BLaER1 treated with 17β-estradiol and CSF1 and Interleukin-3, amounts not matched to agents 10 nM and 100 nM (cell line): ENCODE data around the gene MBOAT7.

ENCODE experiments used
- H3K27ac ChIP-seq, 11 experiments: shearing (Covaris generic); formaldehyde crosslinking; 2 replicates each; pipeline ENCODE4 v1.8.1; 2022
- H3K27me3 ChIP-seq, 11 experiments: shearing (Covaris generic); formaldehyde crosslinking; 2 replicates each; pipeline ENCODE4 v1.8.1; 2022
- H3K36me3 ChIP-seq, 11 experiments: shearing (Covaris generic); formaldehyde crosslinking; 2 replicates each; pipeline ENCODE4 v1.8.1; 2022
- H3K4me1 ChIP-seq, 10 experiments: shearing (Covaris generic); formaldehyde crosslinking; 2 replicates each; pipeline ENCODE4 v1.8.1; 2022
- H3K4me2 ChIP-seq, 11 experiments: shearing (Covaris generic); formaldehyde crosslinking; 2 replicates each; pipeline ENCODE4 v1.8.1; 2022
- H3K4me3 ChIP-seq, 10 experiments: shearing (Covaris generic); formaldehyde crosslinking; 2 replicates each; pipeline ENCODE4 v1.8.1; 2022
- H3K9ac ChIP-seq, 11 experiments: shearing (Covaris generic); formaldehyde crosslinking; 2 replicates each; pipeline ENCODE4 v1.8.1; 2022
- H3K9me3 ChIP-seq, 11 experiments: shearing (Covaris generic); formaldehyde crosslinking; replicated peaks in 1 of 11; 2 replicates each; pipeline ENCODE4 v1.8.1; 2022
- H4K20me1 ChIP-seq, 11 experiments: shearing (Covaris generic); formaldehyde crosslinking; 2 replicates each; pipeline ENCODE4 v1.8.1; 2022
- Cebpa-rat ChIP-seq, 11 experiments: shearing (Covaris generic); IDR thresholded peaks; 2 replicates each; pipeline ENCODE4 v1.8.1; 2022

Gene MBOAT7

DNA sequence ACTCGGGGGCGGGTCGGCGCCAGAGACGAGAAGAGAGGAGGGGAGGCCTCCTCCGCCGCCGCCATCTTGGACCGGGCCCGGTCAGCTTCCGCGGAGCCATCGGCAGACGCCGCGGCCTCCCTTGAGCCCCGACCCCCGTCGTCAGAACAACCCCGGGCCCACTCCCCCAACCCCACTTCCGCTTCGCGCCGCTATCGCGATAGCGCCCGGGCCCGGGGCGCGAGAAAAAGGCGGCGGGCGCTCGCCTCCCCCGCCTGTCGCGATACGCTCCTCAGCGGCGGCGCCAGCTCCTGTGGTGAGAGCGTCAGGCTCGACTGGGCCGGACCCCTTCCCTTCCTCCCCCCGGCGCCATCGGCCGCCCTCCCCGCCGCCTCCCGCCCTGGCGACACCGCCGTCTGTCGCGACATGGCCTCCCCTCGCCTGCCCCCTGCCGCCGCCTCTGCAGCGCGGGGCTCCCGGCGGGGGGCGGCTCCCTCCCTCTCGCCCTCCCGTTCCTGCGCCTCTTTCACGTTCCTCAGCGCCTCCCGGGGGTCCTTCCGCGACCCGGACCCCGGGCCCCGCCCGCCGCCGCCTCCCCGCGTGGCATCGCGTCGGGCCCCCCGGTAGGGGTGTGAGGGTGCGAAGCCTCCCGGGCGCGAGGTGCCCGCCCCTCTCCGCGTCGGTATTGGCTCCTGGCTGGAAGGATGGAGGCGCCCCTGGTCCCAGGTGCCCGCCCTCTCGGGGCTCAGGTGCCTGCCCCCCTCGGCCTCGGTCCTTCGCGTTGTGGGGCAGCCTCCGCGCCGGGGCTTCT is 51.5 kb downstream of the MBOAT7 start, which contains the start of gene CNOT3:
TSS of gene CNOT3 (plus strand) at position 64 of the 790 bp plus-strand sequence. CDS start 5,217 bp downstream, outside the sequence.
- no peak for TF ChIP-seq Cebpa-rat (IDR thresholded peaks at IDR 0.05)
- H3K4me1 ChIP-seq: peaks cover 39 to 49% (median 45%) of the 10 kb centered on the region in 10 experiments
- H4K20me1 ChIP-seq: peaks cover 44 to 51% (median 46%) of the 10 kb centered on the region in 11 experiments
- peaks cover 24 to 48% (median 41%) of the 10 kb centered on the region in 11 experiments for H3K36me3 ChIP-seq
- no peaks in the 10 kb centered on the region for H3K9me3 ChIP-seq
- H3K4me3 ChIP-seq: peak within 1 kb of the TSS; percentile 83 to 96 (median 92)
- no peaks in the 10 kb centered on the region for H3K27me3 ChIP-seq
- H3K4me2 ChIP-seq: peak within 1 kb of the TSS; percentile 92 to 100 (median 98)
- H3K27ac ChIP-seq: peak within 1 kb of the TSS; percentile 97 to 100 (median 99)
- H3K9ac ChIP-seq: peak within 1 kb of the TSS; percentile 95 to 100 (median 99)

DNA sequence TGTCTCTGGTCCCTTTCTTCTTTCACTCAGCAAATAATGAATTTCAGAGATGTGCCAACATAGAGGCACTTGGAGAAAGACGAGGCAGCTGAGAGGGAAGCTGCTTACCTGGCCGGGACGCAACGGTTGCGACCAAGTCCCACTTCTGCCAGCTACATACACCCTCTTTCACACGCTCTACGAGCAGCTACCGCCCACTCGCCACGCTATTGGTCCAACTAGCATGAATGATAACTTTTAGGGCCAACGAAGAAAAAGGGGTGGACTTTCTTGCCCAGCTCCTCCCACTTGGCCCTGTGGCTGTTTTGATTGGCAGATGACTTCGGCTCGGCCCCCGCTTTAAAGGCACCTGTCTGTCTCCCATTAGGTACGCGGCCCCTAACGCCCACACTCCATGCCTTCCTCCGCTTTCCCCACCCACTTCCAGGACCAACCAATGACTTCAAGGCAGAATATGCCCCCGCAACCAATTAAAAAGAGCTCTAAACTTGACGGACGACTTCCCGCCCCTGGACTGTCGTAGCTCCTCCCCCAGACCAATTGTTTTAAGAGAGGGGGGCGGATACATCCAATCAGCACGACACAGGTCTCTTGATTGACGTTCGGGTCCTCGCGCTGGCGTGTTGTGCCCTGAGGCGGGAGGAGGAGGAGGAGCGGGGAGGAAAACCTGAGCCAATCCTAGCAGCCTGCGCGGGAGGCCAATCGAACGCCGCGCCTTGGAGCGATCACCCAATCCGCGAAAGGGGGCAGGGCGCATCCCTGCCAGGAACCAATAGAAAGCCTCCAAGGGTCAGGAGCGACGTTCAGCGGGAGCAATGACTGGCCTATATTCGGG is 52.3 kb downstream of the MBOAT7 start:
- peak overlapping the region; percentile 97 to 100 (median 99) for H3K27ac ChIP-seq
- H4K20me1 ChIP-seq: peaks cover 36 to 43% (median 38%) of the 10 kb centered on the region in 11 experiments
- no peak for TF ChIP-seq Cebpa-rat (IDR thresholded peaks at IDR 0.05)
- H3K4me2 ChIP-seq: peak overlapping the region; percentile 91 to 98 (median 94)
- H3K27me3 ChIP-seq: no peaks in the 10 kb centered on the region
- no peaks in the 10 kb centered on the region for H3K9me3 ChIP-seq
- peak overlapping the region; percentile 83 to 96 (median 92) for H3K4me3 ChIP-seq
- H3K36me3 ChIP-seq: peaks cover 19 to 48% (median 37%) of the 10 kb centered on the region in 11 experiments
- H3K4me1 ChIP-seq: peaks cover 39 to 49% (median 45%) of the 10 kb centered on the region in 10 experiments
- H3K9ac ChIP-seq: peak overlapping the region; percentile 95 to 100 (median 99)

DNA sequence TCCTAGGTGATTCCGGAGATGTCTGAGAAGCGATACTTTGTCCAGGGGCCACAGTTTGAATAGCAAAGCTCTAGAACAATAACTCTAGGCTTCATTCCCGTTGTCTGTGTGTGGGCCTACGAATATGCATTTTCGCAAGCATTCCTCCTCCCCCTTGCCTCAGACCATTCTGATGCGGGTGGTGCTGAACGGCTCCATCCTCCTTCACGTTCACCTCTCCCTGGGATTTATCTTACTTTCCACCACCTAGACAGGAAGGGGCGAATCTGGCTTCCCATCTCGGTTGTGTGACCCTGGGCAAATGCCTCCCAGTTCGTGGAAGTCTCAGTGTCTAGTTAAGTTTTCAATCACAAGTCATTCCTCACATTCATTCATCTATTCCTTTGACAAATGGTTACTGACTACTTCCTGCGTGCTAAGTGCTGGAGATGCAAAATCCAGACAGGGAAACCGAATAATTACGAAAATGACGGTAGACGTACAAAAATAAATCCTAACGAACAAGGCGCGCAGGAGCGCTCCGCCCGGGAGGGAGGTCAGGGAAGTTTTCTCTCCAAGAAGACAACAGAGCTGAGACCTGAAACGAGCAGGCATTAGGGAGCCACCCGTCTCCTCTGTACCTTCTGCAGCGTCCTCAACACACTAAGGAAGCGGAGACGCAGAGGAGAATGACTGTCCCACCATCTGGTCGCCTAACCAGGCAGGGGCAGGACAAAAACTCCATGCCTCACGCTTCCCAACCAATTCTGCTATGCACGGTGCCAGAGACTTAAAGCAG is 53.1 kb downstream of the MBOAT7 start:
- Histone ChIP-seq H3K4me1 (peaks cover 39 to 44% (median 40%) of the 10 kb centered on the region in 10 experiments), H3K27me3 (no peaks in the 10 kb centered on the region), H3K9me3 (no peaks in the 10 kb centered on the region), H3K27ac (peak overlapping the region in 8 of 11 experiments; percentile 2 to 54 (median 30); a peak in 13 of 22 replicates), H4K20me1 (peaks cover 28 to 41% (median 31%) of the 10 kb centered on the region in 11 experiments), H3K4me2 (peak overlapping the region; percentile 91 to 98 (median 94)), H3K4me3 (peak overlapping the region; percentile 50 to 72 (median 62)), H3K9ac (peak overlapping the region; percentile 33 to 75 (median 65); a peak in 20 of 22 replicates), H3K36me3 (peaks cover 19 to 48% (median 37%) of the 10 kb centered on the region in 11 experiments)
- TF ChIP-seq Cebpa-rat (IDR thresholded peaks at IDR 0.05): no peak

DNA sequence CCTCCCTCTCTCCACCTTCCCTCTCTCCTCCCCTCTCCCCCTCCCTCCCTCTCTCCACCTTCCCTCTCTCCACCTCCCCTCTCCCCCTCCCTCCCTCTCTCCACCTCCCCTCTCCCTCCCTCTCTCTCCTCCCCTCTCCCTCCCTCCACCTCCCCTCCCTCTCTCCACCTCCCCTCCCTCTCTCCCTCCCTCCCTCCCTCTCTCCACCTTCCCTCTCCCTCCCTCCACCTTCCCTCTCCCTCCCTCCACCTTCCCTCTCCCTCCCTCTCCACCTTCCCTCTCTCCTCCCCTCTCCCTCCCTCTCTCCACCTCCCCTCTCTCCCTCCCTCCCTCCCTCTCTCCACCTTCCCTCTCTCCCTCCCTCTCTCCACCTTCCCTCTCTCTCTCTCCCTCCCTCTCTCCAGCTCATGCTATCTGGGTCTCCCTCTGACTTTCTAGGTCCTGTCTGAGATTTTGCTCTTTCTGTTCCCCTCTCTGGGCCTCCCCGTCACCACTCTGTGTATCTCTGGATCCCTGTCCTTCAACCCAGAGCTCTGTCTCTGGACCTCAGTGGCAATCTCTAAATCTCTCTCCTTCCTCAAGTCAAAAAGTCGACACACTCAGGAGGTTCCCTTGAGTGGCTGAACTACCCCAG is 55.3 kb downstream of the MBOAT7 start:
- Histone ChIP-seq H3K27me3 (no peaks in the 10 kb centered on the region), H3K36me3 (peaks cover 27 to 48% (median 37%) of the 10 kb centered on the region in 11 experiments), H3K4me1 (peaks cover 17 to 23% (median 19%) of the 10 kb centered on the region in 10 experiments), H4K20me1 (peaks cover 6 to 25% (median 9%) of the 10 kb centered on the region in 11 experiments; a peak in 19 of 22 replicates), H3K4me2 (no peak overlapping the region), H3K27ac (no peak overlapping the region), H3K9me3 (no peaks in the 10 kb centered on the region), H3K9ac (no peak overlapping the region), H3K4me3 (no peak overlapping the region)
- no peak for TF ChIP-seq Cebpa-rat (IDR thresholded peaks at IDR 0.05)

DNA sequence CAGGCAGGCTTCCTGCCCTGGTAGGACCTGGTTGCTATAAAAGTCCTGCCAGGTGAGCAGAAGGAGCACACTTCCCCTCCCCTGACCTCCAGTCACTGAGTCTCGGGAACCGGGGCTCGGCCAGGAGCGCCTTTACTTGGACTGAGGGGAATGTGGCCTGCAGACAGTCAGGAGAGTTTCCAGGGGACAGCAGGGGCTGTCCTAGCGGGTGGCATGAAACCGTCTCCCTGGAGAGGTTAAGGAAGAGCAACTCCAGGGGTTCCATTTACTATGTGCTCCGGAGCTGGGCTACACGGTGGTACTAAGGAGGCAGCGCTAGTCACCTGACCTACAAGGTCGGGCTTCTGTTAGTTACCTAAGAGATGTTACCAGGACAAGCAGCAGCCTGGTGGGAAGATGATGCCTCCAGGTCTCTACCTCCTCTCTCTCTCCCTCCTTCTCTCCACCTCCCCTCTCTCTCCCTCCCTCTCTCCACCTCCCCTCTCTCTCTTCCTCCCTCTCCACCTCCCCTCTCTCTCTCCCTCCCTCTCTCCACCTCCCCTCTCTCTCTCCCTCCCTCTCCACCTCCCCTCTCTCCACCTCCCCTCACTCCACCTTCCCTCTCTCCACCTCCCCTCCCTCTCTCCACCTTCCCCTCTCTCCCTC is 55.9 kb downstream of the MBOAT7 start:
- H3K27me3 ChIP-seq: no peaks in the 10 kb centered on the region
- H3K9ac ChIP-seq: no peak overlapping the region; a peak in 1 of 22 replicates
- H3K4me3 ChIP-seq: no peak overlapping the region
- no peak overlapping the region for H3K27ac ChIP-seq
- peaks cover 11 to 17% (median 13%) of the 10 kb centered on the region in 10 experiments for H3K4me1 ChIP-seq
- no peaks in the 10 kb centered on the region for H3K9me3 ChIP-seq
- no peak overlapping the region for H3K4me2 ChIP-seq
- TF ChIP-seq Cebpa-rat (IDR thresholded peaks at IDR 0.05): no peak
- H4K20me1 ChIP-seq: peaks cover 0 to 18% (median 3%) of the 10 kb centered on the region in 11 experiments; a peak in 15 of 22 replicates
- peaks cover 32 to 50% (median 41%) of the 10 kb centered on the region in 11 experiments for H3K36me3 ChIP-seq

DNA sequence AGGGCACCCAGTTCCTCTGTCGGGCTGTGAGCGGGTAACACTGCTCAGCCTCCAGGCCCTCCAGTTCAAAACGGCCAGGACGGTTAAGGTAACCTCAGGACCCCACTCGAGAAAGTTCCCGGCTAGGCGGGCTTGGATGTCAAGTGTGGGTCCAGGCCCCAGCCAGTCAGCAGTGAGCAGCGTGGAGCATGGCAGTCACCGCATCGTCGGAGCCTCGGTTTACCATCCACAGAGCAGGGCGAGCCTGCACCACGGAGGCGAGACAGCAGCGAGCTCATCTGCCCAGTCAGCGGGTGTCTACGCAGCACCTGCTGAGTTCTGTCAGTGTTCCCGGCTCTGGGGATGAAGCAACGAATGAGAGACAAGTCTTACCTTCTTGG is 59.8 kb downstream of the MBOAT7 start:
- H4K20me1 ChIP-seq: peaks cover 0 to 36% (median 0%) of the 10 kb centered on the region in 11 experiments; a peak in 5 of 22 replicates
- H3K9ac ChIP-seq: no peak overlapping the region
- H3K27ac ChIP-seq: no peak overlapping the region
- H3K36me3 ChIP-seq: peaks cover 69 to 89% (median 77%) of the 10 kb centered on the region in 11 experiments
- H3K4me3 ChIP-seq: no peak overlapping the region
- TF ChIP-seq Cebpa-rat (IDR thresholded peaks at IDR 0.05): no peak
- no peaks in the 10 kb centered on the region for H3K27me3 ChIP-seq
- no peaks in the 10 kb centered on the region for H3K4me1 ChIP-seq
- no peak overlapping the region for H3K4me2 ChIP-seq
- no peaks in the 10 kb centered on the region for H3K9me3 ChIP-seq

DNA sequence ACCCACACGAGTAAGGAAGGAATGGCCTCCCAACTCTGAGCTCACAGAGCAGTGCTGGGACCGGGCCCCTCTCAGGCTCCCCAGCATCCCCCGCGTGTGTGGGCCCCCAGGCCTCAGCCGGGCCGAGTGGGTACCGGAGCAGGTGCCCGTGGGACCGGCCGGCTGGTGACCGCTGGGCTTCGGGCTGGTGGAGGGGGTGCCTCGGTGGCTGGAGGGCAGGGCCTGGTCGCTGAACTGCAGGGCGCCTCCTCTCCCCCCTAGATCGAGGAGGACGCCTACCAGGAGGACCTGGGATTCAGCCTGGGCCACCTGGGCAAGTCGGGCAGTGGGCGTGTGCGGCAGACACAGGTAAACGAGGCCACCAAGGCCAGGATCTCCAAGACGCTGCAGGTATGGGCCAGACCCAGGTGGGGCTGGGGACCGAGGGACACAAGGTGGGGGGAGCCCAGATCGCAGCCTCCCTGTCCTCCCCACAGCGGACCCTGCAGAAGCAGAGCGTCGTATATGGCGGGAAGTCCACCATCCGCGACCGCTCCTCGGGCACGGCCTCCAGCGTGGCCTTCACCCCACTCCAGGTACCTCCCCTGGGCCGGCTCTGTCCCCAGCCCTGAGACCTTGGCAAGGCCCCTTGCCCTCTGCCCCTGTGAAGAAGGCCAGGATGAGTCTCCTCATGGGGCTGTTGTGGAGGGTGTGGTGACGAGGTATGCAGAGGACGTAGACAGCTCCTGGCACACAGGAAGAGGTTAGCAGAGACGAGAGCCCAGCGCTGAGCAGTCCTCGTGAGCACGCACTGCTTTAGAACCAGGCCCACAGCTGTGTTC is 60.4 kb downstream of the MBOAT7 start:
- Histone ChIP-seq H3K4me3 (no peak overlapping the region), H3K9me3 (no peaks in the 10 kb centered on the region), H3K36me3 (peaks cover 75 to 95% (median 83%) of the 10 kb centered on the region in 11 experiments), H3K4me1 (no peaks in the 10 kb centered on the region), H4K20me1 (peaks cover 0 to 42% (median 0%) of the 10 kb centered on the region in 11 experiments; a peak in 5 of 22 replicates), H3K27ac (no peak overlapping the region), H3K27me3 (no peaks in the 10 kb centered on the region), H3K4me2 (no peak overlapping the region), H3K9ac (no peak overlapping the region; a peak in 1 of 22 replicates)
- TF ChIP-seq Cebpa-rat (IDR thresholded peaks at IDR 0.05): no peak
